Tibial nerve (tissue), 4 donors: ENCODE measurements around the gene MNT. TPM values are rescaled to one million over a fixed set of nuclear protein-coding genes. Genes with fewer than 3 reads are reported as not detected.
A peak's percentile ranks its signal among the peaks of the same experiment; 100 is the strongest.

Experiments used
- DNase-seq, 2 donors: peaks; one replicate each; pipeline ENCODE4 v3.0.0-alpha.2; 2019; ENCODE audit warnings: low spot score in 2 of 2
- H3K27ac ChIP-seq, 4 donors: fragments of 200-600 bp; sonication (generic) in 3 of 4; one replicate each; pipeline ENCODE4 v1.5.1; 2017 to 2019; ENCODE audit warnings: mild to moderate bottlenecking in 1 of 4
- H3K27me3 ChIP-seq, 2 donors: fragments of 200-600 bp; sonication (generic) in 1 of 2; one replicate each; pipeline versions ENCODE4 v1.5.1 to v1.6.0; 2017 to 2019
- H3K36me3 ChIP-seq, 3 donors: fragments of 200-600 bp; sonication (generic); one replicate each; pipeline ENCODE4 v1.5.1; 2018 to 2019
- H3K4me1 ChIP-seq, 4 donors: fragments of 200-600 bp; sonication (generic) in 3 of 4; one replicate each; pipeline ENCODE4 v1.5.1; 2017 to 2019
- H3K4me3 ChIP-seq, 4 donors: fragments of 200-600 bp; sonication (generic) in 3 of 4; one replicate each; pipeline ENCODE4 v1.5.1; 2017 to 2019; ENCODE audit warnings: mild to moderate bottlenecking in 1 of 4, moderate library complexity in 1 of 4
- H3K9me3 ChIP-seq, 4 donors: fragments of 200-600 bp; sonication (generic) in 3 of 4; one replicate each; pipeline ENCODE4 v1.5.1; 2017 to 2019
- CTCF ChIP-seq, 5 experiments: fragments of 200-600 bp in 3 of 5; fragments of 450-650 bp in 2 of 5; sonication (generic) in 3 of 5; IDR thresholded peaks; one replicate each; pipeline ENCODE4 v1.5.1; 2016 to 2019; ENCODE audit warnings: antibody characterized with exemption in 5 of 5, mild to moderate bottlenecking in 3 of 5, moderate library complexity in 2 of 5
- EP300 ChIP-seq, 2 donors: sonication (generic); formaldehyde crosslinking; IDR thresholded peaks; one replicate each; pipeline ENCODE4 v1.6.1; 2017; ENCODE audit warnings: antibody characterized with exemption in 2 of 2, mild to moderate bottlenecking in 1 of 2
- POLR2A ChIP-seq, 2 donors: fragments of 450-650 bp; IDR thresholded peaks; one replicate each; pipeline ENCODE4 v1.6.1; 2017; ENCODE audit warnings: antibody characterized with exemption in 2 of 2, mild to moderate bottlenecking in 2 of 2, moderate library complexity in 2 of 2
- WGBS, 2 donors: methylation state at CpG; one replicate each; pipeline ENCODE4 v1.1.5; 2018; 5-methylcytosine and 5-hydroxymethylcytosine counted together
- total RNA-seq, 4 donors: library from RNA; depleted of rRNA; stranded (reverse); fragments of >200 nt; gene quantifications; one replicate each; pipeline ENCODE4 v1.1.0, GENCODE V29; 2016

Gene MNT
- total RNA-seq, 4 donors from 2014 or later, result 12.6 to 32.8 (median 14.9) TPM

- Histone ChIP-seq H3K4me3 (no peak overlapping the region), H3K27me3 (no peaks in the 10 kb centered on the region), H3K36me3 (peaks cover 0 to 35% (median 0%) of the 10 kb centered on the region in 3 donors), H3K4me1 (peaks cover 0 to 34% (median 13%) of the 10 kb centered on the region in 4 donors), H3K27ac (no peak overlapping the region), H3K9me3 (no peaks in the 10 kb centered on the region)
- WGBS, 2 donors, result 86 to 87% methylated on average over 7 of the region's 7 CpGs
- no peak for TF ChIP-seq CTCF (IDR thresholded peaks at IDR 0.05)
- no peak for TF ChIP-seq POLR2A (IDR thresholded peaks at IDR 0.05)
- TF ChIP-seq EP300 (IDR thresholded peaks at IDR 0.05), result no peak
- no peak for DNase-seq
Observed at GRCh38 chr17:2410951-2411350, 10.1 kb upstream of the MNT start.

DNA sequence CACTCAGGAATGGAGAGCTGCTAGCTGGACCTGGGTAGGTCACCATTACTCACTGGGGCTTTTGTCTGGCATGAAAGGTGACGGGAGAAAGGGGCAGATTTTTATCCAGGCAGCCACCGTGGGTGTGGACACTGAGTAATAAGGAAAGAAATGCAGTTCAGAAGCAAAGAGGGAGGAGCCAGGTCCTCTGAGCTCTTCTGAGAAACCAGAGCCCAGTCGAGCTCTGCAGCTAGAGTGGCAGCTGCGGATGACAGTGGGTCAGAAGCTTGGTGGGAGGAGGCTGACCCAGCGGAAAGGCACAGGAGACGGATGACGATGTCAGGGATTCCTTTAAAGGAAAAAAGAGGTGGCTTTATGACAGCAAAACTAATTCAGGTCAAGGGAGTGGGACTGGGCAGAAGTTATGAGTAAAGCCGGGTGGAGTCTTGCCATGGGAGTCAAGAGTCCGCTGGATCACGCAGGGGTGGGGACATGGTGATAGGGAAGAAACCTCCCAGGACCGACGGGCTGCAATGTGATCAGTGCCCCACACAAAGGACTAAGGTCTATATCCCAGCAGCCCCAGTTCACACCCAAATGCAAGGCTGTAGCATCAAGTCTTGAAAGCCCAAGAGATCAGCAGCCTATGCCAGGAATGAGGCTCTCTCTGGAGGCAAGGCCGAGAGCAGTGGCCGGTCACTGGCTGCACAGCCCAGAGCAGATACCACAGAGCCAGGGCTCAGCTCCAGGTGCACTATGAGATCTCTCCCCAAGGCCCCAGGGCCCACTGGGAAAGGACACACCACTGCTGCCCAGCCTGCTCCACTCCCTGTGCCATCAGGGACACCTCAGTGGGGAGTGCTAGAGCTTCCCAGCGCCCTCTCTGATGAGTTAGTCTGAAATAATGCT, 6.3 kb upstream of the MNT start:
- Histone ChIP-seq H3K4me3 (no peak overlapping the region), H3K36me3 (peaks cover 0 to 15% (median 0%) of the 10 kb centered on the region in 3 donors), H3K9me3 (no peaks in the 10 kb centered on the region), H3K4me1 (peaks cover 0 to 59% (median 31%) of the 10 kb centered on the region in 4 donors), H3K27ac (peak overlapping the region; percentile 82 to 99 (median 94)), H3K27me3 (no peaks in the 10 kb centered on the region)
- DNase-seq, result peak; percentile 58 to 65
- no peak for TF ChIP-seq CTCF (IDR thresholded peaks at IDR 0.05)
- peak; percentile 21 to 49 for TF ChIP-seq EP300 (IDR thresholded peaks at IDR 0.05)
- peak in 1 of 2 donors; percentile 41 for TF ChIP-seq POLR2A (IDR thresholded peaks at IDR 0.05)
- WGBS, 2 donors, result 30 to 34% methylated on average over 14 to 15 of the region's 15 CpGs

GRCh38 chr17:2406271-2406902, 5.5 kb upstream of the MNT start:
- H3K36me3 ChIP-seq, result peaks cover 0 to 9% (median 0%) of the 10 kb centered on the region in 3 donors
- H3K27me3 ChIP-seq, result no peaks in the 10 kb centered on the region
- no peaks in the 10 kb centered on the region for H3K9me3 ChIP-seq
- H3K27ac ChIP-seq, result peak overlapping the region; percentile 82 to 99 (median 94)
- 60 to 69% methylated on average over 8 of the region's 8 CpGs for WGBS, 2 donors
- DNase-seq, result no peak
- TF ChIP-seq POLR2A (IDR thresholded peaks at IDR 0.05) (no peak), EP300 (IDR thresholded peaks at IDR 0.05) (no peak), CTCF (IDR thresholded peaks at IDR 0.05) (no peak)
- peaks cover 0 to 59% (median 31%) of the 10 kb centered on the region in 4 donors for H3K4me1 ChIP-seq
- H3K4me3 ChIP-seq, result no peak overlapping the region

DNA sequence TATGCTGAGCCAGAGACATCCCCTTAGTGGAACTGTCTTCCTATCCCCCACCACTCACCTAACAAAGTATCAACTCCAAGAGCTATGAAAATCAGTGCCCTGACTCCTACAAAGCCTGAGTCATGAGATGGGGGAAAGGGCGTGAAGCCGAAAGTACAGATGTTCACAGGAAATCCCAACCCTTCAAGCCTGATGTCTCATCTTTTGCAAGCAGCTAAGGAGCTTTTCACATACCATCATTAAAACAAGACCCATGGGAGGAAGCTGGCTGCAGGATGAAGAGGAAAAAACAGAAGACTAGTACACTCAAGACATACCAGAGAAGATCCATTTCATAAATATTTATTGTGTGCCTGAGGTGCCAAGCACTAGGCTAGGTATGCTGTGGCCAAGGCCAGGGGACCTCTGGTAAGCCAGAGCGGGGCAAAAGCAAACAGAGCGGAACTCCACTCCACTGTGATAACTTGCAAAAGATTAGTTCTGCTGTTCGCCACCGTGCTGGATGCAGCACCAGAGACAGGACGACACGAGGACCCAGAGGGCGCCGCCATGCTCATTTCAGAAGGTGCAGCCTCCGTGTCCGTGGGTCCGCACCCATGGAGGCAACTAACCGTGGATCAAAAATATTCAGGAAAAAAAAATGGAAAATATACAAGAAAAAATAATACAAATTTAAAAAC, 4.5 kb upstream of the MNT start:
- H3K9me3 ChIP-seq, result no peaks in the 10 kb centered on the region
- peaks cover 0 to 59% (median 31%) of the 10 kb centered on the region in 4 donors for H3K4me1 ChIP-seq
- peak overlapping the region in 3 of 4 donors; percentile 89 to 99 (median 99) for H3K27ac ChIP-seq
- peaks cover 0 to under 1% (median 0%) of the 10 kb centered on the region in 3 donors for H3K36me3 ChIP-seq
- H3K4me3 ChIP-seq, result no peak overlapping the region
- TF ChIP-seq POLR2A (IDR thresholded peaks at IDR 0.05) (no peak), CTCF (IDR thresholded peaks at IDR 0.05) (no peak), EP300 (IDR thresholded peaks at IDR 0.05) (peak in 1 of 2 donors; percentile 58)
- no peak for DNase-seq
- WGBS, 2 donors, result 69% methylated on average over 14 of the region's 14 CpGs
- H3K27me3 ChIP-seq, result no peaks in the 10 kb centered on the region
